GM12875 (cell line): ENCODE measurements around the gene LSAMP.

Experiments used
- H3K4me3 ChIP-seq: one replicate; pipeline ENCODE4 v1.5.1; 2011; ENCODE audit warnings: low read depth, low read length, control low read depth
- CTCF ChIP-seq: IDR thresholded peaks from 2 replicates; pipeline ENCODE4 v1.5.1; 2011; ENCODE audit warnings: low read depth, mild to moderate bottlenecking, control low read depth, inconsistent platforms, low read length, moderate library complexity, borderline replicate concordance; ENCODE audit not compliant: insufficient read depth

Gene LSAMP

DNA sequence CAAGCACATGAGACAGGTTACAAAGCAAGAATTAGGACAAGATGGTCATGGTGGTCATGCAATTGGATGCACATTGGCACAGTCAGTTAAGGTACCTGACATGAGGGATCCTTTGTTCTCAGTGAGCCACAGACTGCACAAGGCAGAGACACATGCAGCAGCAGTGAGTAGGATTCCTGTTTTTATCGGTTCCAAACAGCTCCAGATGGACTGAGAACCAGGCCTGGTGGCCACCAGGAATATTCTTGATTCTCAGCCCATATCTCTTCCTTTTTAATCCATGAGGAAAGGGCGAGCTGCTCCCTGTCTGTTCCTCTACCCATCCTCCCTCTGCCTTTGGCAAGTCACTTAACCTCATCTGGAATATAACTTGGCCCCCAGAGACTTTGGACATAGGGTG is 411.2 kb downstream of the LSAMP start:
- no peak for TF ChIP-seq CTCF
- no peak overlapping the region for H3K4me3 ChIP-seq

- no peak for TF ChIP-seq CTCF
- no peak overlapping the region for H3K4me3 ChIP-seq
Measured at GRCh38 chr3:116033516-116033915, 411.8 kb downstream of the LSAMP start.

DNA sequence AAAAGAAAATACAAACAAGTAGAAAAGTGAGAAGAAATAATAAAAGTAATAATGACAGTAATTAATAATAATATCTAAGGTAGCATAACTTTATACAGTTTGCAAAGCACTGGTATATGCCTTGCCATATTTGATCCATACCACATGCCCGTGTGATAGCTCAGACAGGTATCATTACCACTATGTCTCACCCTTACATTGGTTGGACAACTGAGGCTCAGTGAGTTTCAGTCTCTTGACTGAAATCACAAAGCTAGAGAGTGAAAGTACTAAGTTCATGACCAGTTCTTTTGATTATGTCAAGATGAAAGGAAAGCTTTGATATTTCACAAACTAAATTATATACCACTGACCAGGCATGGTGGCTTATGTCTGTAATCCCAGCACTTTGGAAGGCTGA is 413.1 kb downstream of the LSAMP start:
- H3K4me3 ChIP-seq = no peak overlapping the region
- no peak for TF ChIP-seq CTCF

DNA sequence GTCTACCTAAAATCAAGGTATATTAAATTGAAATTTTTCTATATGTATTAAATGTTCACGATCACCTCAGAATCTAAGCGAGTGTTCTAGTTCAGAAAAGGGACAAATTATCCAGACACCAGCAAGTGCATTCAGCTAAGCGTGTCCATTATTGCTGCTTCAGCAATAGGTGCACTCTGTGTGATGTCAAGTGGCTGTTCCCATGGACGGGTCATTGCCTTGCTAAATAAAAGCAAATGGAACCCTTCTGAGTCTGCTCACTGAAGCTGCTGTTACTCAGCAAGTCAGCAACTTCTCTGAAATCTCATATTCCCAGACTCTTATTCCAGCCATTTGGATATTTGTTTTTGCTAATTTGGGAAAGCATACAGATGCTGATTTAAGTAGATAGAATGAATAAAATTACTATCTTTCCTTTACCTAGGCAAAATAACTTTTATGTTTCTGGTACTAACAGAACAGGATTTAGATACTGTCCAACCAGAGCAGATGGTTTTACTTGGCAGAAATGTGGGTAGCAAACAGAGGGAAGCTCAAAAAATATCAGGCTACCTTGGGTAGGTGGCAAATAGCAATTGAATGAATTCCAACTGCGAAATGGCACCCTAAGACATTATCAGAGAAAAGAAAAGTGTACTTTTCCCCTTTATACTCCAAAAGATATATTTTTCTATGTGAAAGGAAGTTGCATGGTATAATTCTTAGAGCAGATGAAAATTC is 415.0 kb downstream of the LSAMP start:
- H3K4me3 ChIP-seq = no peak overlapping the region
- TF ChIP-seq CTCF = no peak

DNA sequence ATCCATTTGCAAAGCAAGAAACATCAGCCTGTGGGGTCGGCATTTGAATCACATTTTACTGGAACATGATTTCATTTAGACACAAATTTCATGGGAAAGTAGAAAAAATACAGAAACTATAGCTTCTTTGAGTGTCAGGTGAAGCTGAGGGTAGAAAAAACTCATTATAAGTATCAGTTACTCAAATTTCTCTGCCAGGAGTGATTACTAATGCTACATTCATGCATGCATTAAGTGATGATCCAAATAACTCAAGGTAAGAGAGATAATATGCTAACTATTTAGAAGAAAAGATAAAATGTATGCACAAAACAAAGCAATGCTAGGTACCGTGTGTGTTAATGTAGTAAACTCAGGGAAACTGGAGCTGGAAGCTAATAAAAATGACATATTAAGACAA is 416.0 kb downstream of the LSAMP start:
- no peak for TF ChIP-seq CTCF
- no peak overlapping the region for H3K4me3 ChIP-seq

- no peak overlapping the region for H3K4me3 ChIP-seq
- no peak for TF ChIP-seq CTCF
Measured at GRCh38 chr3:116028157-116028556, 417.1 kb downstream of the LSAMP start.

- TF ChIP-seq CTCF = no peak
- no peak overlapping the region for H3K4me3 ChIP-seq
Measured at GRCh38 chr3:116020989-116021388, 424.3 kb downstream of the LSAMP start.
